ENCODE data around the gene POU2F2.
A peak's percentile ranks its signal among the peaks of the same experiment; 100 is the strongest.

The POU2F2 gene

DNA sequence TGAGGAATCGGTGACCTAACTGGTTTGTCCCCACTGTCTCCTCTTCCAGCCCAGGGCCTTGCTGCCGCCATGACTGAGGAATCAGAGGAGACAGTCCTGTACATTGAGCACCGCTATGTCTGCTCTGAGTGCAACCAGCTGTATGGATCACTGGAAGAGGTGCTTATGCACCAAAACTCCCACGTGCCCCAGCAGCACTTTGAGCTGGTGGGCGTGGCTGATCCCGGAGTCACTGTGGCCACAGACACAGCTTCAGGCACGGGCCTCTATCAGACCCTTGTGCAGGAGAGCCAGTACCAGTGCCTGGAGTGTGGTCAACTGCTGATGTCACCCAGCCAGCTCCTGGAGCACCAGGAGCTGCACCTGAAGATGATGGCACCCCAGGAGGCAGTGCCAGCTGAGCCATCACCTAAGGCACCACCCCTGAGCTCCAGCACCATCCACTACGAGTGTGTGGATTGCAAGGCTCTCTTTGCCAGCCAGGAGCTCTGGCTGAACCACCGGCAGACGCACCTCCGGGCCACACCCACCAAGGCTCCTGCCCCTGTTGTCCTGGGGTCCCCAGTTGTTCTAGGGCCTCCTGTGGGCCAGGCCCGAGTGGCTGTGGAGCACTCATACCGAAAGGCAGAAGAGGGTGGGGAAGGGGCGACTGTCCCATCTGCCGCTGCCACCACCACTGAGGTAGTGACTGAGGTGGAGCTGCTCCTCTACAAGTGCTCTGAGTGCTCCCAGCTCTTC, 53.5 kb downstream of the POU2F2 start:
- no peak for DNase-seq

DNA sequence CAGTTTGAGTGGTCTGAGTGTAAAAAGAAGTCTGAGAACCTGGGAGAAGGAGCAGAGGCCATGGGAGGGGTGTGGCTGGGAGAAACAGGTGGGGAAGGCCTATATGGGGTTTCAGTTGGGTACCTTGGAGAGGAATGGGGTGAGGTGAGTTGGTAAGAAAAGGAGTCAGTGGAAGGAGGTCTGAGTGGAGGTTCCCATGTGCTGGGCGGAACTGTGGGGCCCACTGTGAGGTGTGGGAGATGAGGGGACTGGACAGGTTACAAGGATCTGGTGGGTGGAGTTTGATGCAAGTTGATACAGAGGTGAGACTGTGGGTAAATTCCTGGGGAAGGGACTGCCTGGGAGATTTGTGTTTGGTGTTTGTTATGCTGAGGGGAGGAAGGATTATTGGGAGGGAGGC, 54.2 kb downstream of the POU2F2 start:
- DNase-seq = no peak

DNA sequence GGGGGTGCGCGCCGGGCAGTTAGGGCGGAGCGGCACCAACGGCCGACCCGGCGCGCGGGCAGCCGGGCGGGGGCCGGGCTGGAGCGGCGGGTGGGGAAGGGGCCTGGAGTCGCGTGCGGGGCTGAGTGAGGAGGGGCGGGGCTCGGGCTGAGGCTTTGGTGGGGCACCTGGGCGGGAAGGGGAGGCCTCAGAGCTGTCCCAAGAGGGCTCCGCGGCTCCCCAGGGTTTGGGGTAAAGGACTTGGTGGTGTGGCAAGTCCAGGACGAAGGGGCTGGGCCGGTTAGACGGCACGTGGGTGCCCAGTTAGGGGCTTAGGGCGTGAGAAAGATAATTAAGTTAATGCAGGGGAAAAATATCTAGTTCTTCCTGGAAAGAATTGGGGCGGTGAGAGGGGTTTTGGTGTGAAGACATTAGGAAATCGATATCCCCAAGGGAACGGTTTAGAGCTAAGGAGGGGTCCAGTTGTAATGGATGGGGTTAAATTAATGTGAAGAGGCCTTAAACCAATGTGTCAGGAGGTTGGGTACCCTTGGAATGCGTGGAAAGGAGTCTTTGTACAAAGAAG, 55.8 kb downstream of the POU2F2 start:
- peak; percentile 29 for DNase-seq

DNA sequence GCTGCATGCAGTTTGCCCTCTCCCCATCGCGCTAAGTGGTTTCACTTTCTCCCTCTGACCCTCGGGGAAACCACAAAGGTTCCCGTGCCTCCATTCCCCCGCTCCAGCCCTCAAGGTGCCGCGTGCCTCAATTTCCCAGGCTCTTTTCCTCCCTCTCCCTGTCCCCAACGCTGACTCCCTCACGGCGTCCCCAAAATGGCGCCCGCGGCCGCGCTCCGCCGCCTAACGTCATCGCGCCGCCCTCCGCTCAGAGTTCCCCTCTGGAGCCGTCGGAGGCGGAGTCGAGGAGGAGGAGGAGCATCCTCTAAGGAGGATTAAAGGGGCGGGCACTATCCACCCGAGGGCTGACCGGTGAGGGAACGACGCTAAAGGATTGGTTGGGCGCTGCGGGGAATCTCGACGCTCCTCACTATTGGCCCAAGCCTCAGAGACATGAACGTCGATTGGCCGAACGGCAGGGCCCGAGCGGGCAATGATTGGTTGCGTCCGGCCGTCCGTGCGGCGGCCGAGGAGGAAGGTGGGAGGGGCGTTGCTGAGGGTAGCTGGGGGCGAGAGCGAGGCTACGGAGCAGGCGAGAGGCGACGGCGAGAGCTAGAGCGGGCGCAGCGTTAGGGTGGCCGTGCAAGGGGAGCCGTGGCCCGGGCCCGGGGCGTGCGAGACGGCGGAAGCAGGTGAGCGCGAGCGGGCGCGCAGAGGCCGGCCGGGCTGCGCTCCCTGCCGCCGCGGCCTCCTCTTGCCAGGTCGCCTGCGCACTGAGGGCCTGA, 56.4 kb downstream of the POU2F2 start, which contains the start of gene ZNF574:
Gene ZNF574 (plus strand): TSS at position 551 of the 764 bp plus-strand sequence. CDS start 2,441 bp downstream, outside the sequence.
- DNase-seq = peak; percentile 97

DNA sequence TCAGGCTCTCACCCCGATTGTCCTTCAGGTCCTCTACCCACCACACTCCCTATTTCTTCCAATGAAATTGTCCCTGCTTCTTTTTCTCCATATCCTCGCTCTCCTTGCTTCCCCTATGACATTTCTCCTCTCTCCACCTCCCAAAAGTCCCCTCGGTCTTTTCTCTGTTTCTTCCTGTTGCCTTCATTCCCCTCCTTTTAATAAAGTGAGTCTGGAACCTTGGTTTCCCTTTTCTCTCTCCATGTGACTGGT, 57.0 kb downstream of the POU2F2 start:
- DNase-seq = no peak

DNA sequence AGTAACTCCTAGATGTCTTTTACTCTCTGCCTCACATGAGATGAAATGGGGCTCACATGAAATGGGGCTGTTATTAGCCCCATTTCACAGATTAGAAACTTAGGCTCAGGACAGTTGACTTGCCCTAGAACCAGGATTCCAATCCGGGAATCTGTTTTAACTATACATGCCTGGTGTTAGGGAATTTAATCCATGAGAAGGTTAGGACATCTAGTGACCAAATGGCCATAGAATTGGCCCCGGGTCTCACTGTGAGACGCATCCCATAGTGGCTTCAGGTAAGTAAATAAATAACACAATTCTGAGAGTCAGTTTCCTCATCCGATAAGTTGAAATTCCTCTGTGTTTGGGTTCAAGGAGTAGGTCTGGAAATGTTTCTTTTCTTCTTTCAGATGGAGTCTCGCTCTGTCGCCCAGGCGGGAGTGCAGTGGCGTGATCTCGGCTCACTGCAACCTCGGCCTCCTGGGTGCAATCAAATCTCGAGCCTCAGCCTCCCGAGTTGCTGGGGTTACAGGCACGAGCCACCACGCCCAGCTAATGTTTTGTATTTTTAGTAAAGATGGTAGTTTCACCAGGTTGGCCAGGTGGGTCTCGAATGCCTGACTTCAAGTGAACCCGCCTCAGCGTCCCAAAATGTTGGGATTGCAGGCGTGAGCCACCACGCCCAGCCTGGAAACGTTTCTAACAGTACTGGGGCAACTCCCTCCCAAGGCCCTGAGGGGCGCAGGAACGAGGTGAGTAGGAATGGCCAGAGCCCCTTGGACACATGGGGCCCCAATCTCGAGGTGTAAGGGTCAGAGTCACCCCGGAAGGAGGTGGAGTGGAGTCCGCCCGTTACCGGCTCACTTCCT, 57.5 kb downstream of the POU2F2 start:
- no peak for DNase-seq

DNA sequence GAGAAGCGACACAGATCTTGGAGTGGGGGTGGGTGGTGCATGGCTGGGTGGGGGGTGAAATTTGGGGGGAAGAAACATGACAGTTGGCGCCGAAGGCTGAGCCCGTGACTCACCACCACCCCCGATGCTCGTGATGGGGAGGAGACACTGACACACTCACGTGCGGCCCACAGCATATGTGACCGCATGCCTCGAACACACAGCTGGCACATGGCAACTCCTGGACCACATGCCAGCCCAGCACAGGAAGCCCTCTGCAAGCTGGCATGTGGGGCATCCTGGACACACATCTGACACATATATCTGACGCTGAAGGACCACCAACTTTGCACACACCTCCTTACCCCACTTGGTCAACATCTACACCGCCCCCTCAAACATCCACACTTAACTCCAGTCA, 61.0 kb downstream of the POU2F2 start:
- DNase-seq = no peak

DNA sequence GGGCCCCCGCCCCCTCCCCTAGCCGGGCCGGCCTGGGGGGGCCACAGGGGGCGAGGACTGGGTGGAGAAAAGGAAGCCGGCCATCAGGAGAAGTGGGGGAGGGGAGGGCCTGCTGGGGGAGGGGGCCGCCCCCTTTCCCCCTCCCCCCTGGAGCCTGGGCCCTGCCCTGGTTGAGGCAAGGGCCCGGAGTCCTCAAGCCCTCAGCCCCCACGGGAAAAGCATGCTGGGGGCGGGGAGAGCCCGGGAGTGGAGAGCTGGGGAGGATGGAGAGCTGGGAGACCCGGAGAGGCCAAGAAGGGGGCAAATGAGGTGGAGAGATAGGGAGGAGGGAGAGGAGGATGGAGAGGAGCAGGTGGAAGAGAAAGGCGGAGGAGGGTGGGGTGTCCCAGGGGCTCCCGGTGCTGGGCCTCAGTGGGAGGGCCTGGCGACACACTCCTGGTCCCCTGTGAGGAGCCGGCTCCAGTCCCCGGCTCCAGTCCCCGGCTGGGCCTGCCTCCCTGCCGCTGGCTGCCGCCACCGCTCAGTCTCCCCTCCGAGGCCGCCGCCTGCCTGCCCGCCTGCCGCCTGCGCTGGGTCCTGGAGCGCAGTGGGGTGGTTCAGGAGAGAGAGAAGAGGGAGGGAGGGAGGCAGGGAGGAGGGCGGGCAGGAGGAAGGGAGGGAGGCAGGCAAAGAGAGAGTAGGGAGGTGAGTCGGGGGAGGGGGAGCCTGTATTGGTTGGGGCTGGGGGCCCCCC, 62.5 kb downstream of the POU2F2 start, which contains the start of gene GRIK5:
Gene GRIK5 (minus strand): TSS at position 588 of the 733 bp plus-strand sequence. CDS start 4,436 bp downstream, outside the sequence.
- no peak for DNase-seq

DNA sequence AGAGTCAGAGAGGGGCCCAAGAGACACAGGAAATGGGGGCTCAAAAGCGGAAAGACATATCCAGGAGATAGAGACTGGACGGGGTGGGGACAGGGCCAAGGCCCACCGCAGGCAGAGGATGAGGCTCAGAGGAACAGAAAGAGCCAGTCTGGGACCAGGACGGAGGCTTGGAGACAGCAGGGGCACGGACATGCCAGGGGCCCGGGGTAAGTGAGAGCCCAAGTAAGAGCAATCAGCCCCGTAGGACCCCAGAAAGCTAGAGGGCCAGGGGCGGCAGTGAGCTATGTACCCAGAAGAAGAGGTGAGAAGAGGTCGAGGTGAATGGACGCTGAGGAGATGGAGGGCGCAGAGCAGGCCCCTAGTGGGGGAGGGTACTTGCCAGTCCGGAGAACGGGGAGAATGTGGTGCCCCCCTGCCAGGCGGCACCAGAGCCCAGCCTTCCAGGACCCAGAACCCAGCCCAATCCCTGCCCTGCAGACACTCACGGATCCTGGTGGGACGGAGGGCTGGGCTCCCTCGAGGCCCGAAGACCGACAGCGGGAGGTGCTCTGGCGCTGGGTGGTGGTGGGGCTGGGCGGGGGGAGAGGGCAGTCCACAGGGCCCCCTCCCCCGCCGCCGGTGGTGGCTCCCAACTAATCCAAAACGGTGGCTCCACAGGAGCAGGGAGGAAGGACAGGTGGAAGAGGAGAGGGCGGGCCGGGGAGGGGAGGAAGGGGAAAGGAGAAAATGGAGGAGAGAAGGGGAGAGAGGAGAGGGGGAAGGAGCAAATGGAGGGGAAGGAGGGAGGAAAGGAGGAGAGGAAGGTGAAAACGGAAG, 63.3 kb downstream of the POU2F2 start:
- no peak for DNase-seq

DNA sequence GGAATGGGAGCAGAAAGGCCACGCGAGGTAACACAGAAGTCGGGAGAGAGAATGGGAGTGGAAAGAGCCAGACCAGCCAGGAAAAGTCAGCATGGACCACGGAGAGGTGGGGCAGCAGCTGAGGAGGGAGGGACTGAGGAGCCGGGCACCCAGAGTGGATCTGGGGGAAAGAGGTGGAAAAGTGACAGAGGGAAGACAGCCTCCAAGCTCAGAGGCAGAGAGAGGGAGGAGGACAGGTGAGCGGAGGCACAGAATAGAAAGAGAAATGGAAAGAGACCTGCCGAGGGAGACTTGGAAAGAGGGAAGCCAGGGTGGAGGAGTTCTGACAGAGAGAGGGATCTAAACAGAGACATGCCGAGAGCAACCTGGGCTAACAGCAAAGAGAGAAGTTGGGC, 63.9 kb downstream of the POU2F2 start:
- no peak for DNase-seq

DNA sequence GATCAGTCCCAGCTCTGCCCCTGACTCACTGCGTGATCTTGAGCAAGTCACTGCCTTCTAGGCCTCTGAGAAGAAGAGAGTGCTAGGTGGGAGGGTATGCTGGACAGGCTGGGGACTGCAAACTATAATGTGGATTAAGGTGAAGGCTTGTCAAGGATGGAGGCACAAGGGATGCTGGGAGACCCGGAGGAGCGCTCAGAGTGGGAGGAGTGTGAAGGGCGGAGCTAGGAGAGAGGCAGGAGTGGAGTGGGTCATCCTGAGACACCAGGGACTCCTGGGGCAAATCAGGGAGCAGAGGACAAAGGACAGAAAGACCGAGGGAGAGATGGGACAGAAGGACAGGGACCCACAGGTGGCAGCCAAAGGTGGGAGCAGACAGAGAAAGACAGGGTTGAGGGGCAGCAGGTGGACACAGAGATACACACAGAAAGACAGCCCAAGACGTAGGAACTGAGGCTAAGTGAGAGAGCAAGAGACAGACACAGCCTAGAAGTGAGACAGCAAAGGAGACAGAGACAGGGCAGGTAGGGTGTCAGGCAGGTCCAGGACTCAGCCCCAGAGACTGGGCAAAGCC, 64.8 kb downstream of the POU2F2 start:
- DNase-seq = no peak

DNA sequence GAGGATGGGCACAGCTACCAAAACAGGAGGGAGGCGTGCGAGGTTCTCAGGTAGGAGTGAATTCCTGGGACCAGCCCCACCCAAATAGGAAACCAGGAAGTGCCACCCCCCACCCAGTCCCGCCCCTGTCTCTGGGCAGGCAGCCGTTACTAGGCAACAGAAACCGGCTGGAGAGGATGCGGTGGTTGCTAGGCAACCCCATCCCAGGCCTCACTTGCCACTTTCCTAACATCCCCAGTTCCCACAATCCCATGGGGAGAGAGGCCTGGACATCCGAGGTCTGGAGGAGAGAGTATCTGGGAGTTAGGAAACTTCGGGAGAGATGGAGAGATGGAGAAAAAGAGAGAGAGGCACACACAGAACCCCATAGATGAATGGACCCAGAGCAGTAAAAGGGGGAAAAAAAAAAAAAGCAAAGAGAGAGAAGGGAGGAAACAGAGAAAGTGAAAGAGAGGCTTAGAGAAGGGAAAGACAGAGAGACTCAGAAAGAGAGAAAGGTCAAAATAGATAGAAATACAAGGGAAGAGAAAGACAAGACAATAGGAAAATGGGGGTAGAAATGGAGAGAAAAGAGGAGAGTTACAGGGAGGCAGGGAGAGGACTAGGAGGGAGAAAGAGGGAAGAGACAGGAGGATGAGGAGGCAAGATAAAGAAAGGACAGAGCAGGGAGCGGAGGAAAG, 66.0 kb downstream of the POU2F2 start:
- DNase-seq = no peak

DNA sequence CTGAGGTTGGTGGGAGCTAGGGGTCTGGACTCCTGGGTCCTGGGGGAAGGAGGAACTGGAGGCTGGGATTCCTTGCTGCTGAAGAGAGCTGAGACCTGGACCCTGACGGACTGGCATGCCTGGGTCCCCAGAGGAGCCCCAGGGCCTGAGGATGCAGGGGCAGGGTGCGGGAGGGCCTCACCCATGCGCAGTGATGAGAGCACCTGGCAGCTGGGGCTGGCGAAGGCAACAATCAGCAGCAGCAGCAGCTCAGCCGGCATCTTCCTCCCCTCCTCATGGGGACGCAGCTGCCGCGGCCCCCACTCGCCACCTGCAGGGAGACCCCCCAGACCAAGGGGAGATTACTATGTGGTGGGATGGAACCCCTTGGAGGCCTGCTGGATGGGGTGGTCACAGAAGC, 66.7 kb downstream of the POU2F2 start:
- no peak for DNase-seq

DNA sequence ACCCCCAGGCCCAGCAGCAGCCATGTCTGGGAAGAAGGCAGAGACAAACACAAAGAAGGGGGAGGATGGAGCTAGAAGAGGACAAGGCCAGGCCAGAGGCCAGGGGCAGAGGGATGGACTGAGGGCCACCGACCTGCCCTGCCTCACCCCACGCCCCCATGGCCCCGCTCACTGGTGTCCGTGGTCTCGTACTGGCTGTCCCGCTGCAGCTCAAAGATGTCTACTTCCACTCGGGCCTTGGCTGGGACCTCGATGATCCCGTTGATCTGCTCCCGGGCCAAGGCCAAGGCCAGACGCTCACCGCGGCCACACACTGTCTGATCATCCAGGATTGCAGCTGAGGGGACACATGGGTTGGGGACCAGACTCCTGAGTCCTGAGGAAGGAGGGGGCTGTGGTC, 67.2 kb downstream of the POU2F2 start:
- no peak for DNase-seq

DNA sequence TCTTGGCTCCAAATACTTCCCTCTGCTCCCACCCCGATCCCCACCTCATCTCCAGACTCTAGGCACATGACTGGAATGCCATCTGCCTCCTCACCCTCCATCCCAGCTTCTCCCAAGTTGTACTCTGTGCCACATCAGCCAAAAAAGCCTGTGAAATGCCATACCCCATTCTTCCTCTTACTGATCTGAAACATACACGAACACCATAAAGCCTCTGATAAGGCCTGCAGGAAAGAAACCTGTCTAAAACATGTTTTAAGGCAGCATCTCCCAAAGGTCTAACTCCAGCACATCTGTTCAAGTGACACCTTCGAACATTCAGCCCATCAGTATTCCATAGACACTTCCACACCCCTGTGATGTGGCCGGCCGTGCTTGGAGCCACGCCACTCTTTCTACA, 67.8 kb downstream of the POU2F2 start:
- no peak for DNase-seq

DNA sequence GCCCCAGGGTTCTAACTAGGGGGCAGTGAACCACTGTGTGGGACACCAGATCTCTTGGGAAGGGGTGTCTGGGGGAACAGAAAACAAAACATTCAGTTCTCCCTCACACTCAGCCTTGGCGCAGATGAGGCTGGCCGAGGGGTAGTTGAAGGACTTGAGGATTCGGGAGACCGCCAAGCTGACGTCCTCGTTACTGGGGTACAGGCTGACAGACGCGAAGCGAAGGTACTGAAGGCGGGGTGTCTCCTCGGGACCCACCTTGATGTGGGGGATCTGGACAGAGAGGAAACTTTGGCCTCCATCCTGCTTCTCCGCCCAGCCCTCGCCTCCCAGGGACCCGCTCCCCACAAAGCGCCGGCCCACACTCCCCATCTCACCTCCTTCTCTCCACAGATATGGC, 69.9 kb downstream of the POU2F2 start:
- no peak for DNase-seq

DNA sequence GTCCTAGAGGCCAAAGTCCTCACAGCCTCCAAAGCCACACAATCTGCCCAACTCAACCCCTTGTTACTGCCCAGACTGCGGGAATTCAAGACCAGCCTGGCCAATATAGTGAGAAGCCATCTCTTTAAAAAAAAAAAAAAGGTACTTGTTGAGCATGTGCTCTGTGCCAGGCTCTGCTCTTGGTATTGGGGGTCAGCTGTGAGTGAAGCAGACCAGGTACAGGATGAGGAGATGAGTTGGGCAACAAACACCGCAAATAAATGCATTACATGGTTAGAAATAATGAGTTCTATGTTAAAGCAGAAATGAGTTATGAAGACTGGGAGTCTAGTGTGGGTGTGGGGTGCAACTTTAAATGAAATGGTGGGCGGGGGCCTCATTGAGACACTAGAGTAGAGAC, 72.1 kb downstream of the POU2F2 start:
- no peak for DNase-seq

DNA sequence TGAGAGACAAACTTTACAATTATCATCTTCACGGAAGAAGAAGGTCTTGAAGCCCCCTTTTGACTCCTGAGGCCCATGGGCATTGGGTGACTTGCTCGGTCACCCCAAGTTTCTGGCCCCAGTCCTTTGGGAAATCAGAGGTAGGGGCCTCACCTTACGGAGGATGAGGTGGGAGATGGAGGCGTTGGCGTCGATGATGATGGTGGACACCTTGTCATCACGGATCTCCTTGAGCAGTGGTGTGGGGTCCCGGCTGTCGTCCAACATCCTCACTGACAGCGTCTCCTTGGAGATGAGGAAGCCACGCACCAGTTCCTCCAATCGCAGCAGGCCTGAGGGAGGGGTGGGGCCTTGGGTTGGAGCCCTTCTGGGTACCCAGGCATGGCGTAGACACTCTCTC, 73.0 kb downstream of the POU2F2 start:
- no peak for DNase-seq

DNA sequence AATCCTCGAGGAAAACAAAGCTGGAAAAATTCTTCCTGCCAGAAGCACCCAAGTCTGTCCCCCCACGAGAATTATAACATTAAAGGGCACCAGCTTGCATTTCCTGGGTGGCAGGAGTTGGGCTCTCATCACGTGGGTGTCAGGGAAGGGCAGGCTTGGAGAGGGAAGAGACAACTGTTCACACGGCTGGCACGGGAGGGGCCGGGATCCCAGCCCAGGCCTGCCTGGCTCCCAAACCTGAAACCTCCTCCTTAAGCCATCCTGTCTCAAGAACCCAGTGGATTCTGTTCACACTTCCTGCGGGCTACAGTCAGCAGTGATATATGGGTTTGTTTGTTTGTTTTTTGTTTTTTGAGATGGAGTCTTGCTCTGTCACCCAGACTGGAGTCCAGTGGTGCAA, 74.4 kb downstream of the POU2F2 start:
- no peak for DNase-seq

DNA sequence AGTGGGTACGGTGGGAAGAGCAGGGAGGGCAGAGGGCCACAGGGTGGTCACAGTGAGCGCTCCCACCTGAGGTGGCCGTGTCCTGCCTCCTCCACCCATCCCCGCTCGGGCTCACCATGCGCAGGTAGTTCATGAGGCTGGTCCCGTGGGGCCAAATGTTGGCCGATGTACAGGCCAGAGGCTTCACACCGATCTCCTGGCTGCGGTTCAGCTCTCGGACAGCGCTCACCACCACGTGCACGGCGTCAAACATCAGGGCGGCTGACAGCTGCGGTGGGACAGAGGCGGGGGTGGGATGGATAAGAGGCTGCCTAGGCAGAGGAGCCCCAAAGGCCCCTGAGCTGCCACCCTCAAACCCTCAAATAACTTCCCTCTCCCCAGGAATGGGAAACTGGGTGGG, 78.0 kb downstream of the POU2F2 start:
- no peak for DNase-seq
